ENCODE measurements around the gene KLK15. TPM values are rescaled to one million over a fixed set of nuclear protein-coding genes. Genes with fewer than 3 reads are reported as not detected.

The KLK15 gene
- total RNA-seq, 4 donors from 2014 or later, result not detected

- no peak for ATAC-seq (ENCODE audit: low FRiP score)
- no peak for TF ChIP-seq CTCF (IDR thresholded peaks at IDR 0.05)
- no peak for DNase-seq (ENCODE audit: low spot score)
Observed at GRCh38 chr19:50859849-50860248, 26.5 kb upstream of the KLK15 start.

GRCh38 chr19:50858886-50859285 is 25.5 kb upstream of the KLK15 start:
- DNase-seq (ENCODE audit: low spot score) (no peak), ATAC-seq (ENCODE audit: low FRiP score) (no peak)

DNA sequence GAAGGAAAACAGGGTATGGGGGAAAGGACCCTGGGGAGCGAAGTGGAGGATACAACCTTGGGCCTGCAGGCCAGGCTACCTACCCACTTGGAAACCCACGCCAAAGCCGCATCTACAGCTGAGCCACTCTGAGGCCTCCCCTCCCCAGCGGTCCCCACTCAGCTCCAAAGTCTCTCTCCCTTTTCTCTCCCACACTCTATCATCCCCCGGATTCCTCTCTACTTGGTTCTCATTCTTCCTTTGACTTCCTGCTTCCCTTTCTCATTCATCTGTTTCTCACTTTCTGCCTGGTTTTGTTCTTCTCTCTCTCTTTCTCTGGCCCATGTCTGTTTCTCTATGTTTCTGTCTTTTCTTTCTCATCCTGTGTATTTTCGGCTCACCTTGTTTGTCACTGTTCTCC is 24.0 kb upstream of the KLK15 start:
- DNase-seq (ENCODE audit: low spot score) (no peak), ATAC-seq (ENCODE audit: low FRiP score) (no peak)
- no peak for TF ChIP-seq CTCF (IDR thresholded peaks at IDR 0.05)

More at GRCh38 chr19:50858886-50859285, 25.5 kb upstream of the KLK15 start:
- TF ChIP-seq CTCF (IDR thresholded peaks at IDR 0.05), result no peak

GRCh38 chr19:50854636-50855410 is 21.4 kb upstream of the KLK15 start, which contains the start of gene KLK3:
TSS of gene KLK3 (plus strand) at chr19:50854915. CDS start at chr19:50854956, 41 bp downstream.
- ATAC-seq (ENCODE audit: low FRiP score) (no peak), DNase-seq (ENCODE audit: low spot score) (no peak)
- TF ChIP-seq CTCF (IDR thresholded peaks at IDR 0.05), result no peak

GRCh38 chr19:50851620-50852019 is 18.2 kb upstream of the KLK15 start:
- ATAC-seq (ENCODE audit: low FRiP score) (no peak), DNase-seq (ENCODE audit: low spot score) (no peak)
- TF ChIP-seq CTCF (IDR thresholded peaks at IDR 0.05), result no peak

GRCh38 chr19:50850738-50851137 is 17.4 kb upstream of the KLK15 start:
- no peak for TF ChIP-seq CTCF (IDR thresholded peaks at IDR 0.05)
- no peak for DNase-seq (ENCODE audit: low spot score)
- ATAC-seq (ENCODE audit: low FRiP score), result no peak

Data from omental fat pad (tissue), 4 donors.